ENCODE results near the gene MAMLD1.

- TF ChIP-seq CTCF (IDR thresholded peaks at IDR 0.05) (no peak), POLR2A (IDR thresholded peaks at IDR 0.05) (no peak)
Measured at GRCh38 chrX:150476164-150476699, 113.1 kb downstream of the MAMLD1 start.
